H9 (cell line): ENCODE results near the gene CALHM1. TPM values are rescaled to one million over a fixed set of nuclear protein-coding genes. Genes with fewer than 3 reads are reported as not detected.

Source experiments
- DNase-seq: peaks from one replicate; pipeline ENCODE4 v3.0.0-alpha.2; 2017
- H2AFZ ChIP-seq: one replicate; pipeline ENCODE4 v1.6.1; 2013; ENCODE audit warnings: mild to moderate bottlenecking, low read length, control low read depth, moderate library complexity
- H2AK5ac ChIP-seq: 2 replicates; pipeline ENCODE4 v1.6.1; 2013; ENCODE audit warnings: low read length, control low read depth, mixed read lengths; ENCODE audit not compliant: insufficient read length
- H2BK120ac ChIP-seq: one replicate; pipeline ENCODE4 v1.6.1; 2013; ENCODE audit warnings: low read depth, mild to moderate bottlenecking, low read length, control low read depth, inconsistent platforms; ENCODE audit not compliant: poor library complexity, severe bottlenecking
- H2BK12ac ChIP-seq: 2 replicates; pipeline ENCODE4 v1.6.1; 2013; ENCODE audit warnings: low read length, control low read depth, mixed read lengths, low read depth; ENCODE audit not compliant: insufficient read length
- H2BK15ac ChIP-seq: 2 replicates; pipeline ENCODE4 v1.6.1; 2013; ENCODE audit warnings: low read depth, low read length, control low read depth
- H2BK20ac ChIP-seq: one replicate; pipeline ENCODE4 v1.6.1; 2013; ENCODE audit warnings: low read depth, mild to moderate bottlenecking, low read length, control low read depth, inconsistent platforms; ENCODE audit not compliant: poor library complexity, severe bottlenecking
- H2BK5ac ChIP-seq: 2 replicates; pipeline ENCODE4 v1.6.1; 2013; ENCODE audit warnings: low read length, control low read depth, mixed read lengths; ENCODE audit not compliant: insufficient read length
- H3K14ac ChIP-seq: 2 replicates; pipeline ENCODE4 v1.6.1; 2013; ENCODE audit warnings: low read length, control low read depth; ENCODE audit not compliant: insufficient read depth
- H3K18ac ChIP-seq: 2 replicates; pipeline ENCODE4 v1.6.1; 2013; ENCODE audit warnings: low read depth, mild to moderate bottlenecking, mixed read lengths, low read length, control low read depth; ENCODE audit not compliant: insufficient read length
- H3K23ac ChIP-seq: 2 replicates; pipeline ENCODE4 v1.6.1; 2013; ENCODE audit warnings: low read length, control low read depth, mixed read lengths, low read depth; ENCODE audit not compliant: insufficient read length
- H3K23me2 ChIP-seq: 2 replicates; pipeline ENCODE4 v1.6.1; 2013; ENCODE audit warnings: low read depth, mild to moderate bottlenecking, mixed read lengths, low read length, control low read depth; ENCODE audit not compliant: insufficient read length, poor library complexity, severe bottlenecking
- H3K27ac ChIP-seq: 2 replicates; pipeline ENCODE4 v1.5.1; 2013; ENCODE audit warnings: low read length, control low read depth, mixed read lengths, low read depth; ENCODE audit not compliant: insufficient read length
- H3K27me3 ChIP-seq: 2 replicates; pipeline ENCODE4 v1.6.1; 2013; ENCODE audit warnings: low read length, control low read depth, inconsistent platforms; ENCODE audit not compliant: insufficient read depth
- H3K4ac ChIP-seq: 2 replicates; pipeline ENCODE4 v1.6.1; 2013; ENCODE audit warnings: low read depth, mild to moderate bottlenecking, control low read depth, inconsistent platforms, low read length, moderate library complexity
- H3K4me1 ChIP-seq: 2 replicates; pipeline ENCODE4 v1.6.1; 2013; ENCODE audit warnings: low read length, control low read depth, inconsistent platforms; ENCODE audit not compliant: insufficient read depth
- H3K4me2 ChIP-seq: 2 replicates; pipeline ENCODE4 v1.6.1; 2013; ENCODE audit warnings: low read length, control low read depth, mixed read lengths; ENCODE audit not compliant: insufficient read length, insufficient read depth
- H3K56ac ChIP-seq: 2 replicates; pipeline ENCODE4 v1.6.1; 2013; ENCODE audit warnings: low read depth, mild to moderate bottlenecking, mixed read lengths, low read length, control low read depth; ENCODE audit not compliant: insufficient read length
- H3K79me1 ChIP-seq: 2 replicates; pipeline ENCODE4 v1.6.1; 2013; ENCODE audit warnings: low read depth, mild to moderate bottlenecking, moderate library complexity, low read length, control low read depth, inconsistent platforms; ENCODE audit not compliant: insufficient read depth, poor library complexity, severe bottlenecking
- H3K79me2 ChIP-seq: 2 replicates; pipeline ENCODE4 v1.6.1; 2013; ENCODE audit warnings: low read length, control low read depth, inconsistent platforms; ENCODE audit not compliant: insufficient read depth
- H3K9ac ChIP-seq: 2 replicates; pipeline ENCODE4 v1.6.1; 2013; ENCODE audit warnings: low read length, control low read depth, mixed read lengths; ENCODE audit not compliant: insufficient read length; ENCODE audit errors: extremely low read depth
- H3K9me3 ChIP-seq: one replicate; pipeline ENCODE4 v1.6.1; 2013; ENCODE audit warnings: low read depth, low read length, inconsistent platforms; ENCODE audit not compliant: control insufficient read depth
- H3T11ph ChIP-seq: one replicate; pipeline ENCODE4 v1.6.1; 2013; ENCODE audit warnings: mild to moderate bottlenecking, low read length, control low read depth, inconsistent platforms
- H4K20me1 ChIP-seq: one replicate; pipeline ENCODE4 v1.6.1; 2013; ENCODE audit not compliant: control insufficient read depth, insufficient read length, insufficient read depth
- H4K5ac ChIP-seq: 2 replicates; pipeline ENCODE4 v1.6.1; 2013; ENCODE audit warnings: low read depth, mild to moderate bottlenecking, mixed read lengths, low read length, control low read depth; ENCODE audit not compliant: insufficient read length
- H4K8ac ChIP-seq: replicated peaks from 2 replicates; pipeline ENCODE4 v1.6.1; 2013; ENCODE audit warnings: low read length, control low read depth, mixed read lengths, low read depth; ENCODE audit not compliant: insufficient read length
- H4K91ac ChIP-seq: 2 replicates; pipeline ENCODE4 v1.6.1; 2013; ENCODE audit warnings: low read depth, mild to moderate bottlenecking, moderate library complexity, mixed read lengths, low read length, control low read depth; ENCODE audit not compliant: insufficient read length
- H3K27ac Mint-ChIP-seq, 3 experiments: 2 replicates in 2 of 3; 3 replicates in 1 of 3; pipeline ENCODE4 v1.8.0; 2020 to 2021; ENCODE audit warnings: mixed read lengths in 3 of 3, mild to moderate bottlenecking in 1 of 3, moderate library complexity in 1 of 3
- H3K27me3 Mint-ChIP-seq: 2 replicates; pipeline ENCODE4 v1.8.0; 2021; ENCODE audit warnings: low read depth, mild to moderate bottlenecking, moderate library complexity, mixed read lengths
- H3K36me3 Mint-ChIP-seq, 3 experiments: 2 replicates in 2 of 3; 3 replicates in 1 of 3; pipeline ENCODE4 v1.8.0; 2020 to 2021; ENCODE audit warnings: low read depth in 3 of 3, mixed read lengths in 3 of 3; ENCODE audit not compliant: insufficient read depth in 1 of 3
- H3K4me1 Mint-ChIP-seq, 2 experiments: 2 replicates each; pipeline ENCODE4 v1.8.0; 2020; ENCODE audit warnings: mixed read lengths in 2 of 2
- H3K4me3 Mint-ChIP-seq, 2 experiments: 2 replicates in 1 of 2; 3 replicates in 1 of 2; pipeline ENCODE4 v1.8.0; 2020 to 2021; ENCODE audit warnings: mild to moderate bottlenecking in 2 of 2, mixed read lengths in 2 of 2, moderate library complexity in 1 of 2
- H3K9me3 Mint-ChIP-seq, 2 experiments: 2 replicates in 1 of 2; 3 replicates in 1 of 2; pipeline ENCODE4 v1.8.0; 2020; ENCODE audit warnings: mild to moderate bottlenecking in 2 of 2, mixed read lengths in 2 of 2, moderate library complexity in 1 of 2
- CTCF ChIP-seq: fragments of 200-600 bp; sonication (generic); conservative IDR thresholded peaks from 3 replicates; pipeline ENCODE4 v1.8.0; 2021; ENCODE audit warnings: antibody characterized with exemption, mild to moderate bottlenecking
- WGBS: extraction: QIAGEN DNeasy Blood & Tissue Kit; methylation state at CpG from one replicate; pipeline ENCODE4 v1.1.7; 2013; ENCODE audit warnings: missing lambda C conversion rate, low lambda C conversion rate, mixed read lengths; ENCODE audit not compliant: insufficient read length; ENCODE audit errors: extremely low coverage; 5-methylcytosine and 5-hydroxymethylcytosine counted together
- total RNA-seq: library from RNA; stranded (reverse); gene quantifications from 2 replicates; pipeline ENCODE4 v1.2.1, GENCODE V29; 2021

The CALHM1 gene
- total RNA-seq, 1 experiment from 2014 or later, result 0.13 TPM

- no peak overlapping the region for H3K23ac ChIP-seq
- H3K14ac ChIP-seq, result no peak overlapping the region
- no peak overlapping the region for H2BK15ac ChIP-seq
- no peak overlapping the region for H3K4me2 ChIP-seq
- no peak overlapping the region for H3K4me3 Mint-ChIP-seq
- no peak overlapping the region for H3K27ac ChIP-seq
- H4K20me1 ChIP-seq, result no peaks in the 10 kb centered on the region
- H3K9ac ChIP-seq, result no peak overlapping the region
- H3K36me3 Mint-ChIP-seq, result peaks cover 46 to 94% (median 76%) of the 10 kb centered on the region in 3 experiments
- H3K27me3 Mint-ChIP-seq, result no peaks in the 10 kb centered on the region
- H3K56ac ChIP-seq, result no peak overlapping the region
- no peak overlapping the region for H3K18ac ChIP-seq
- H3K79me2 ChIP-seq, result no peaks in the 10 kb centered on the region
- H3K9me3 ChIP-seq, result no peaks in the 10 kb centered on the region
- H2AK5ac ChIP-seq, result no peak overlapping the region
- no CpG with 5 or more reads among the region's 2 CpGs for WGBS
- H3K9me3 Mint-ChIP-seq, result no peaks in the 10 kb centered on the region
- H4K5ac ChIP-seq, result no peak overlapping the region
- DNase-seq, result no peak
- no peak overlapping the region for H2BK120ac ChIP-seq
- no peak for TF ChIP-seq CTCF
- no peak overlapping the region for H2BK5ac ChIP-seq
- H3K4me1 Mint-ChIP-seq, result no peaks in the 10 kb centered on the region
- no peak overlapping the region for H2BK12ac ChIP-seq
- H3K27ac Mint-ChIP-seq, result no peak overlapping the region
- no peaks in the 10 kb centered on the region for H3K4me1 ChIP-seq
- no peaks in the 10 kb centered on the region for H3K23me2 ChIP-seq
- no peak overlapping the region for H4K8ac ChIP-seq
- H3K27me3 ChIP-seq, result no peaks in the 10 kb centered on the region
- H4K91ac ChIP-seq, result no peak overlapping the region
- H3T11ph ChIP-seq, result no peak overlapping the region
- no peaks in the 10 kb centered on the region for H3K79me1 ChIP-seq
- H2BK20ac ChIP-seq, result no peak overlapping the region
- no peak overlapping the region for H2AFZ ChIP-seq
- no peak overlapping the region for H3K4ac ChIP-seq
Measured at GRCh38 chr10:103413564-103413963, 45.1 kb downstream of the CALHM1 start.

Other genes starting within 250 kb of the CALHM1 start
- gene RPEL1, start 213.0 kb downstream of the CALHM1 start, total RNA-seq, result 0.13 TPM in 1 of 2 replicates, not detected in the other
- 14.0 and 14.3 TPM in 2 replicates for gene INA, start 181.8 kb downstream of the CALHM1 start, total RNA-seq
- 23.5 and 24.4 TPM in 2 replicates for gene PCGF6, start 107.8 kb downstream of the CALHM1 start, total RNA-seq
- gene TAF5, start 90.9 kb downstream of the CALHM1 start, total RNA-seq, result 8.3 and 8.5 TPM in 2 replicates
- gene ATP5MK, start 62.4 kb downstream of the CALHM1 start, total RNA-seq, result 335 and 338 TPM in 2 replicates
- 86.3 and 99.5 TPM in 2 replicates for gene PDCD11, start 62.3 kb downstream of the CALHM1 start, total RNA-seq
- gene CALHM2, start 6.5 kb downstream of the CALHM1 start, total RNA-seq, result not detected in 2 replicates
- not detected in 2 replicates for gene CALHM3, start 20.3 kb upstream of the CALHM1 start, total RNA-seq
- 0.92 and 1.2 TPM in 2 replicates for gene NEURL1, start 34.8 kb upstream of the CALHM1 start, total RNA-seq